NCI-H748 treated with DMSO at 0.1 percent for 48 hours (cell line): ENCODE data around the gene TSHZ1.
"Not testable (repeated sequence)": the region's sequence is repeated elsewhere in the genome, so short reads cannot be mapped to it uniquely, and the experiment has no call there.

Source experiments
- DNase-seq: peaks from one replicate; lab custom pipeline; 2025; lab: John Stamatoyannopoulos, UW

The TSHZ1 gene

GRCh38 chr18:75307530-75307929 lies 96.9 kb downstream of the TSHZ1 start:
- no peak for DNase-seq

DNA sequence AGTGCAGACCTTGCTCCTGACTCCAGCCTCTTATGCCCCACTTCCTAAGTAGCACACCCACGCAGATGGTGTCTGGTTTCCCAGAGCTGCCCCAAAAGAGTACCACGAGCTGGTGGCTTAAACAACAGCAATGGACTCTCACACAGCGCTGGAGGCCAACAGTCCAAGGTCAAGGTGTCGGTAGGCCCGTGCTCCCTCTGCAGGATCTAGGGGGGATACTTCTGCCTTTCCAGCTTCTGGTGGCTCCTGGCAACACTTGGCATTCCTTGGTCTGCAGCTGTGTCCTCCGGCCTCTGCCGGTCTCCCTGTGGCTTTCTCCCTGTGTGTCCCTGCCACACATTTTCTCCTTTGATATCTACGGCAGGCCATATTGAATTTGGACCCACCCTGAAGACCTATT lies 99.0 kb downstream of the TSHZ1 start:
- DNase-seq: no peak

- no peak for DNase-seq
Observed at GRCh38 chr18:75314117-75314516, 103.5 kb downstream of the TSHZ1 start.

- DNase-seq: no peak
Observed at GRCh38 chr18:75314606-75315005, 104.0 kb downstream of the TSHZ1 start.

- DNase-seq: no peak
Observed at GRCh38 chr18:75316223-75316622, 105.6 kb downstream of the TSHZ1 start.

GRCh38 chr18:75316826-75317225 lies 106.2 kb downstream of the TSHZ1 start:
- DNase-seq: no peak

- no peak for DNase-seq
Observed at GRCh38 chr18:75317300-75317699, 106.7 kb downstream of the TSHZ1 start.

- no peak for DNase-seq
Observed at GRCh38 chr18:75317703-75318102, 107.1 kb downstream of the TSHZ1 start.

DNA sequence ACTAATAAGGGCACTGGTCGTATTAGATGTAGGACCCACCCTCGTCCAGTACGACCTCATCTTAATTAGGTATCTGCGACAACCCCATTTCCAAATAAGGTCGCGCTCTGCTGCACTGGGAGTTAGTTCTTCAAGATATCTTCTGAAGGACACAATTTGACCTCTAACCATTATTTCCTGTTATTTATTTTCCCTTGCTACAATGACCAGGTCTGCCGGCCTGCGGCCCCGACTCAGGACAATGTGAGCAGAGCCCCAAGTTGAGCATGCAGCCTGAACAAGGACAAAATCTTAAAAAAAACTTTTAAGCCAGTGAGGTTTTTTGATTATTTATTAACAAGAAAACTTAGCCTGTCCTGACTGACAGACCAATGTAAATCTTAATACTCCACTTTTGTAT lies 109.3 kb downstream of the TSHZ1 start:
- no peak for DNase-seq

DNA sequence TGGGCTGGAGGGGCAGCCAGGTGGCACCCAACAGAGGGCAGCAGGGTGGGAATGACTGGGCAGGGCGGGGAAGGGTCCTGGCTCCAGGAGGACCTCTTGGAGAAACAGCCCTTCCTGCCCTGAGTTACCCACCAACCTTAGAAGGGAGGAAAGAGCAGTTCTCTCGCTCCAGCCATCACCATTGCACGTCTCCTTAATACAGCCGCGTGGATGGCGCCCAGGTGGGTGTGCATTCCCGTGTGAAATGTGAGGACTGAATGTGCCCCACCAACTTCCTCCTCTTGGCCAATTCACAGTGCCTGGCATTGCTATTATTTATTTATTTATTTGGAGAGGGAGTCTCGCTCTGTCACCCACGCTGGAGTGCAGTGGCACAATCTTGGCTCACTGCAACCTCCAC lies 109.9 kb downstream of the TSHZ1 start:
- no peak for DNase-seq

DNA sequence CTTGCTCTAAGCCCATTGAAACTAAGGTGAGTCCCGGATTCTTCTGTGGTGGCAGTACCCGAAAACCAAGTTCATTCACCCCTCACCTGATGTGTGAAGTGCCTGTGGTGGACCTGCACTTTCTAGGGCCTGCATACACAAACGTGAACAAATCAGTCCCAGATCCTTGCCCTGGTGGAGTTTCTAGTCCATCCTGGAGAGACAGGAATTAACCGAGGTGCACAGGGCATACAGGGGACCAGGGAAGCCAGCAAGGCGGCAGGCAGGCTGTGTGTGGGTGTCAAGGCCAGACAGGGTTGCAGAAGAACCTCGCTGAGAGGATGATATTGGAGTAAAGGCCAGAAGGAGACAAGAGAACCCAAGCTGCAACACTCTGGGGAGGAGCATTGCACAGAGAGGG lies 110.8 kb downstream of the TSHZ1 start:
- no peak for DNase-seq

- no peak for DNase-seq
Observed at GRCh38 chr18:75322206-75322605, 111.6 kb downstream of the TSHZ1 start.

DNA sequence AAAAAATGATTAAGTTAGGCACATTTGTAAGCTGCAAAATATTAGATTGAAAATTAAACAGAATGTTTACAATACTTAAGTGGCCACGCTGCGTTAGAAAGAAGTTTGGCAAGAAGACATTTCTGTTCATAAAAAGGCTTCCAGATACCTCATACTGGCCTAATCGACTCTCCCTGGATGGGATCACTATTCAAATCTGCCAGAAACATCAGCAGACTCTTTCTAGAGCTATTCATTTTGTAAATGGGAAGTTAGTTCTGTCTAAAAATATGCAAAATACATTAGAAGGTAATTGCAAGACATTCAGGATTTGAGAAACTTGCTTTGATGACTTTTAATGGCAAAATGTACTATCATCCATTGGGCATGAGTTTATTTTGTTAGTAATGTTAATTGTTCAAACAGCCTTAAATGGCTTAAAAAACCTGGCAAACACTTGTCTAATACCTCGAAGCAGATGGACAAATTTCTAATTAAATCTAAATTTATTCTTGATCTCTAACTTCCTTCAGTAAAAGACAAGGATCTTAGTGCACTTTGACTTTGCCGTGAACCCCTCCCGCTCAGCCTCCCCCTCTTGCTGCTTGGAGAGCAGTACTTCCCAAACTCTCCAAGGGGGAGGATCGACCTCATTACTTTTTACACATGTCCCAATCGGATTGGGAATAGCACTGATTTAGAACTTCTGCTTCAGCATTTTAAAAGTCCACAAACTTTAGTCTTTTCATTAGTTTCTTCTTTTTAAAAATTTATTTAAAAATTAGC lies 113.4 kb downstream of the TSHZ1 start:
- no peak for DNase-seq

DNA sequence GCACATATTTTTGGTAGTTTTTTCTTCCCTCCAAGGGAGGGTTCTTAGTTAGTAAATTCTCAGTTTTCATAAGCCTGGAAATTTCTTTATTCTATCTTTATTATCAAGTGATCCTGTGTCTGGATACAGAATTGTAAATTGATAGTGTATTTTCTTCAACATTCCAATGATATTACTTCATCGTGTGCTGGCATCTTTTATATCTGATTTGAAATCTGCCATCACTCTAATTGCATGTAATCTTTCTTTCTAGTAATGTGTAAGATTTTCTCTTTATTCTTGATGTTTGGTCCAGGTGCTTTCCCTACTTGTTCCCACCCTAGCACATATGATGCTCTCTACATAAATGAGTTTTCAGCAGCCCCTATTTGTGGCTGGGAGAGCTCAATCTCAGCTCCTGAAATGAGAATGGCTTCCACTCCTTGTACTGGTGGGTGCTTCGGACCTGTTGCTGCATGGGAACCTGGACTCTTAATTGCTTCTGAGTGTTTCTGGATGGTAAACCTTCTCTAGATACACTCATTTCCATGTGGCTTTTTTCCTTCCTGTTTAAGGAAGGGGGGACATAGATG lies 114.2 kb downstream of the TSHZ1 start:
- DNase-seq: no peak

- DNase-seq: not testable (repeated sequence)
Observed at GRCh38 chr18:75329753-75330152, 119.2 kb downstream of the TSHZ1 start.

- DNase-seq: no peak
Observed at GRCh38 chr18:75330308-75330707, 119.7 kb downstream of the TSHZ1 start.

DNA sequence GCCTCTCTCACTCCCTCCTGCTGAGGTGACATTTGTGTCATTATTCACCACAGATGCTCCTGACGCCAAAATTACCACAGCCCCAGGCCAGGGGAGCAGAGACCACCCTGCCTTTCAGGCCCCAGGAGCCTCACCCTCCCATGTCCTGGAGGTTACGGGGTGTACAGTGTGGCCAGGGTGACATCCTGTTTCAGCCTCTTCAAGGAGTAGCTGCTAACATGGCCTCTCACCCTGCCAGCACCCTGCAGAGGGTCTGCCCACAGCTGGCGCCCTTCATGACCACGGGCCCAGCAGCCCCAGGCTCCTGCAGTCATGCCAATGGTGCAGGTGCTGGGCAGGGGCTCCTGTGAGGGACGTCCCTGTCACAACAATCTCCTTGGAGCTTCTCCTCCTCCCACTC lies 124.3 kb downstream of the TSHZ1 start:
- no peak for DNase-seq

DNA sequence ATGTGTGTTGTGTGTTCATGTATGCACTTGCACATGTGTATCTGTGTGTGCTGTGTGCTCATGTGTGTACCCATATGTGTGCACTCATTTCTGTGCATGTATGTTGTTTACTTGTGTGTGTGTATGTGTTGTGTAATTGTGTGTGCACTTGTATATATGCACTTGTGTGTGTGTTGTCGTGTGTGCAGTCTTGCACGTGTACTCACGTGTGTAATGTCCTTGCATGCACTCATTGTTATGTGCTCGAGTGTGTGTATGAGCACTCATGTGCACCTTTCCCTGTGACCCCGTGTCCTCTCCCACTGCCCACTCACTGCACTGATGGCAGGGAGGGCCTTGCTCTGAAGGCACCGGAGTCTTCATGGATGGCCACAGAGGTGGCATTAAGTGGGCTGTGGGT lies 124.9 kb downstream of the TSHZ1 start:
- no peak for DNase-seq

- no peak for DNase-seq
Observed at GRCh38 chr18:75336767-75337166, 126.2 kb downstream of the TSHZ1 start.

- no peak for DNase-seq
Observed at GRCh38 chr18:75337348-75337747, 126.8 kb downstream of the TSHZ1 start.

- no peak for DNase-seq
Observed at GRCh38 chr18:75338631-75339030, 128.0 kb downstream of the TSHZ1 start.
